GM12872 (cell line): ENCODE results near the gene UBE2G1.

ENCODE experiments used
- TF ChIP-seq, protein P1 (sequence below): IDR thresholded peaks from 3 replicates; pipeline ENCODE4 v1.5.1; 2011; ENCODE audit warnings: low read depth, mild to moderate bottlenecking, low read length, moderate library complexity; ENCODE audit not compliant: insufficient read depth

UBE2G1 gene

DNA sequence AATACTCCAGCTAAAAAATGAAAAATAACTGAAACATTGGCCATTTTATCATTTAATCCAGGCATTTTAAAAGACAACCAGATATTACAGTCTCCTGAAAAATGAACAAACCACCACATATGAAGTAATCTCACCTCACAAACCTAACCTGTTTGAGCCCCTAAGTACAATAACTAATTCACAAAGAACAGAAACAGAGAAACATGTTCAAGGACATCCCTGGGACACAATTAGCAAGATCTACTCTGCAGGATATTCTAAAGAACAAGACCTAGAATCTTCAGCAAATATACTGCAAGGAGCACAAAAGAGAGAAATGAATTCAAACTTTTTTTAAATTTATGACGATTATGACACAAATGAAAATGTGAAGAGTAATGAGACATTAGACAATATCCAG, 51.9 kb downstream of the UBE2G1 start:
- TF ChIP-seq, protein P1, sequence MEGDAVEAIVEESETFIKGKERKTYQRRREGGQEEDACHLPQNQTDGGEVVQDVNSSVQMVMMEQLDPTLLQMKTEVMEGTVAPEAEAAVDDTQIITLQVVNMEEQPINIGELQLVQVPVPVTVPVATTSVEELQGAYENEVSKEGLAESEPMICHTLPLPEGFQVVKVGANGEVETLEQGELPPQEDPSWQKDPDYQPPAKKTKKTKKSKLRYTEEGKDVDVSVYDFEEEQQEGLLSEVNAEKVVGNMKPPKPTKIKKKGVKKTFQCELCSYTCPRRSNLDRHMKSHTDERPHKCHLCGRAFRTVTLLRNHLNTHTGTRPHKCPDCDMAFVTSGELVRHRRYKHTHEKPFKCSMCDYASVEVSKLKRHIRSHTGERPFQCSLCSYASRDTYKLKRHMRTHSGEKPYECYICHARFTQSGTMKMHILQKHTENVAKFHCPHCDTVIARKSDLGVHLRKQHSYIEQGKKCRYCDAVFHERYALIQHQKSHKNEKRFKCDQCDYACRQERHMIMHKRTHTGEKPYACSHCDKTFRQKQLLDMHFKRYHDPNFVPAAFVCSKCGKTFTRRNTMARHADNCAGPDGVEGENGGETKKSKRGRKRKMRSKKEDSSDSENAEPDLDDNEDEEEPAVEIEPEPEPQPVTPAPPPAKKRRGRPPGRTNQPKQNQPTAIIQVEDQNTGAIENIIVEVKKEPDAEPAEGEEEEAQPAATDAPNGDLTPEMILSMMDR = no peak

DNA sequence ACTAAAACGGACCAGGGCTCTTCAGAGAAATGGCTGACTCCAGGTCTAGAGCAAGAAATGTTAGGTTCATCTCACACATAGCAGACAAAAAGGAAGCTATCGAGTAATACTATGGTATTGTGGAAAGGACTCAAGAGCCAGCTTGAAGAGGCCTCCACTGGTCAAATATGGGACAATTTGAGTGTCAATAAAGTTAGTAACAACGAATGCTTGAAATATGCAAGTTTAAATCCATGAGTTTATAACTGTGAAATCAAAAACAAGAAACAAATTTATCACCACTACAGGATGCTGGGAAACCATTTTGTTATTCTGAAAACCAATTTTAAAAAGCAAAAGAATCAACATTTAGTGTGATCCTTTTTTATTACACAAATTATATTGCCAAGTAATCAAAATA, 52.3 kb downstream of the UBE2G1 start:
- TF ChIP-seq, protein P1 = no peak

DNA sequence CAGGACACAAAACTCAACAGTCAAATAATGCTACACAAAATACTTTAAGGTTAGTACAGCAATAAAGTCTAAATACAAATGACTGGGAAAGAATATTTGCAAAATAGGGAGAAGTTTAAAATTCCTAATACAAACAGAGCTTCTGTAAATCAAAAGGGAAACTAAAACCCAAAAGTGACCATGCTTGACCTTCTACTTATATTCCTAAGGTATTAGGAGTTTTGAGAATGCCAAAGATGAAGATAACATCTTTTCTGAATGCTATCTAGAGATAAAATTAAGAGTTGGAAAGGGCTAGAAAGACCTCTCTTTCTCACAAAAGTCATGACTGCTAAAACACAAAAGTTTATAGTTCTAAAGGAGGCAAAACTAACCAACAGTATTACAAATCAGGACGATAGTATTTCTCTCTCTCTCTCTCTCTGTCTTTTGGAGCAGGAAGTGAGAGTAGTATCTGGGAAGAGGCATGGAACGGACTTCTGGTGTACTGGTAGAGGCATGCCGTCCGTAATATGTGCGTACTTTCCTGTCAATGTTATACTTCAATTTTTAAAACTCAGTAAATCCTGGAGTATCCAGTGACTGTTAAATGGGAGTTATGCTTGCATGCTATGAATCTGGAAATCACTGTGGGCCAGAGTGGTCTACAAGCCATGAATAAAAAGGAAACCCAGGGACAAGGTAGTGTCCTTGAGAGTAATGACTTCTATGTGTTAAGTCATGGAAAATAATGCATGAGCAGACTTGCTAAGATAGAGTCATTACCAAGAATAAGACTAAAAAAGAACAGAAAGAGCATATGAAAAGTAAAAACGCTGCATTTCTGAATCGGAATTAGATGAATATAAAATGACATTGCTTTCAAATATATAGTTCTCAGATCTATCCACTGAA, 53.0 kb downstream of the UBE2G1 start:
- TF ChIP-seq, protein P1 = no peak

DNA sequence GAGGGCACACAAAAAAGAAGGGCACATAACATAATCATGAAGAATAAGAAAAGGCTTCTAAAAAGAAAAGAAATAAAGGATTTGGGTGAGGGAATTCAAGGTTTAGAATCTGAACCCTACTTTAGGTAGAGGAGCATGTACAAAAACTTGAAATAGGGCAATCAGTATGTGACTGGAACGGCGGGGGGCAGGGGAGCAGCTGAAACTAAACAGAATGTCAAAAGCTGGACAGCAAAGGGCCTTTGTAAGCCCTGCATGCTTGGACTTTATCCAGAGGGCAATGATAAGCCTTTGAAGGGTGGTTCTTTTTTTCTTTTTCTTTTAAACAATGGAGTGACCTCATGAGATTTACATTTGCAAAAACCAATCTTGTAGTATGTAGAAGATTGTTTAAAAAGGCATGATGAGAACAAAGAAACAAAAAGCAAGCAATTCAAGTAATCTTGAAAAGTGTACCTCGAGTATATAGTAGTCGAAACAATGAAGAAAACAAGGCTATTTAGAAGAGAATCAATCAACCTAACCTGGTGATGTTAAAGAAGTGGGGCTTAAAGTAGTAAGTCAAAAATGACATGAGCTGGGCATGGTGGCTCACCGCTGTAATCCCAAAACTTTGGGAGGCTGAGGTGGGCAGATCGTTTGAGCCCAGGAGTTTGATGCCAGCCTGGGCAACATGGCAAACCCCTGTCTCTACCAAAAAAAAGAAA, 56.0 kb downstream of the UBE2G1 start:
- TF ChIP-seq, protein P1 = no peak

DNA sequence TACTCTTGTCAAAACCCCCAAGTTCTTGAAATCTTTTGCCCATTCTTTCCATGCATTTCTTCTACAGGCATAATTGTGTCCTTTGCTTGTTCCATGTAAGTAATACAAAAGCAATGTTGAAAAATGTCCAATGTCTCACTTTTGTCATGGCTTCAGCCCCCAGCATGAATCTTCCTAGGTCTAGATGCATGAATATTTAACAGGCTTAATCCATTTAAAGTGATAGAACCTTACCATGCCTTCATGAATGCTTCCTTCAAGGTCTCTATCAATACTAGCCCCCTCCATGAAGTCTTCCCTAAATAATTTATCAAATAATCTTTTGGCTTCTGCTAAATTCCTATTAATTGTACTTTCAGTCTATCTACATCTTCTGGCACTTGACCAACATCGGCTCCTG, 56.6 kb downstream of the UBE2G1 start:
- TF ChIP-seq, protein P1 = no peak

DNA sequence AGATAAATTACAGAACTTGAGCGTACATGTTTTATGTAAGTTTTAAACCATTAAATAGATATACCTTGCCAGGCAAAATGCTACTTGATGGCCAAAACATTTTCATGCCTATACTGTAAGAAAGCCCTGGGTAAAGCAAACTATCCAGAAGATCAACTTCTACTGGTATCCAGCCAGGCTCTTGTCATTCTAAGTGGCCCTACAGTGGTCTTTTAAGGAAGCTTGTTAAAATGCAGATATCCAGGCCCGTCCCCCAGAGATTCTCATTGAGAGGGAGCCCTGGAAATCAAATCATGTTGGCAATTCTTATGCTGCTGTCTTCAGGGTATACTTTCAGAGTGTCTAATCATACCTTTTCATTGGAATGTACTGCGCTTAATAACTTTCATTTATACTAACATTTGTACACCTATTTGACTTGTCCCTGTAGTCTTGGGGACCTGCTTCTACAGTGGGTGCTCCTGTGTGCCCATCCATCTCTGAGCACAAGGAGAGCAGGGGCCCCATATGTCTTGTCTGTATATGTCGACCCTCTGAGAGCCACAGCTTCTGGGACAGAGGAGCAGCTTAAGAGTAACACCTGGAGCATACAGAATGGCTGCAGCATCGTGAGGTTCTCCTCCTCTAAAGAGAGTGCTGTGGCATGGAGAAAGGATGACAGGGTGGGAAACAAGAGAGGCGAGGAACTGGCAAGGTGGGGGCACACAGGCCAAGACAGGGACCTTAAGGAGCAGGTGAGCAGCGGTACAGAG, 59.1 kb downstream of the UBE2G1 start:
- TF ChIP-seq, protein P1 = no peak

DNA sequence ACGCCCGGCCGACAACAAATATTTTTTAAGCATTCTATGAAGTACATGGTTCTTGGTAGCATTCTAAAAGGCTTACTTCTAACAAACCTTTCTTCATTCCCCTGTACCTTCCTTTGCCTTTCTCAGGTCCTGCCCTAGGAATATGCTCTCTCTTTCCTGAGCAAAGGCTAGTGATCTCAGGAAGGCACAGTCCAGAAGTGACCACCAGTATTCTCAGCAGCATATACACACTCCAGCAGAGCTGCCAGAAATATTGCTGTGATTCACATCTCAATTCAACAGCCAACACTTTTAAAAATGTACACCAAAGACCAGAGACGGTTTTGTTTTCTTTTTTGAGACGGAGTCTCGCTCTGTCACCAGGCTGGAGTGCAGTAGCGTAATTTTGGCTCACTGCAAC, 61.3 kb downstream of the UBE2G1 start:
- TF ChIP-seq, protein P1 = no peak
